ENCODE data around the gene NCK2.

- TF ChIP-seq MAZ (IDR thresholded peaks at IDR 0.05; ENCODE audit: borderline replicate concordance, low read depth, low read length) (no peak), BCL3 (IDR thresholded peaks at IDR 0.05) (no peak), RFX5 (IDR thresholded peaks at IDR 0.05) (no peak), RCOR1 (IDR thresholded peaks at IDR 0.05; ENCODE audit: low read depth, low read length) (no peak), MAX (IDR thresholded peaks at IDR 0.05) (no peak), CTCF (IDR thresholded peaks at IDR 0.05) (no peak), USF2 (IDR thresholded peaks at IDR 0.05) (no peak), POLR2AphosphoS2 (conservative IDR thresholded peaks at IDR 0.05; ENCODE audit: low read length) (no peak), ESRRA (IDR thresholded peaks at IDR 0.05; ENCODE audit: borderline replicate concordance, low read length) (no peak)
Measured at GRCh38 chr2:105879106-105879802, 134.5 kb downstream of the NCK2 start.

Data from A549 (cell line).